Activated CD4-positive, alpha-beta memory T cell treated with anti-CD3 and anti-CD28 coated beads for 36 hours (primary cell): ENCODE results near the gene ADARB1. TPM values are rescaled to one million over a fixed set of nuclear protein-coding genes. Genes with fewer than 3 reads are reported as not detected.
"Not testable (repeated sequence)": the region's sequence is repeated elsewhere in the genome, so short reads cannot be mapped to it uniquely, and the experiment has no call there.

ENCODE experiments used
- CTCF ChIA-PET: fragments of 350-600 bp; sonication (Branson Sonifier 250); formaldehyde crosslinking; loops from one replicate; lab custom pipeline; 2021; ENCODE audit warnings: antibody characterized with exemption, inconsistent platforms; lab: Charles Lee
- POLR2A ChIA-PET: fragments of 350-600 bp; sonication (Branson Sonifier 250); formaldehyde crosslinking; loops from one replicate; lab custom pipeline; 2021; ENCODE audit warnings: antibody characterized with exemption; lab: Charles Lee
- DNase-seq: peaks from one replicate; pipeline ENCODE4 v3.0.0-alpha.2; 2020
- H3K27ac Mint-ChIP-seq: one replicate; pipeline ENCODE4 v1.8.0; 2021; ENCODE audit warnings: mixed read lengths
- H3K27me3 Mint-ChIP-seq: one replicate; pipeline ENCODE4 v1.8.0; 2021; ENCODE audit warnings: mixed read lengths
- H3K36me3 Mint-ChIP-seq: one replicate; pipeline ENCODE4 v1.8.0; 2021; ENCODE audit warnings: mixed read lengths
- H3K4me1 Mint-ChIP-seq: one replicate; pipeline ENCODE4 v1.8.0; 2021; ENCODE audit warnings: low read depth, mixed read lengths
- H3K4me3 Mint-ChIP-seq: one replicate; pipeline ENCODE4 v1.8.0; 2021; ENCODE audit warnings: mild to moderate bottlenecking, mixed read lengths
- H3K9me3 Mint-ChIP-seq: one replicate; pipeline ENCODE4 v1.8.0; 2021; ENCODE audit warnings: mixed read lengths
- intact Hi-C: fragments of 100-400 bp; cut with micrococcal nuclease; formaldehyde crosslinking; loops from one replicate; pipeline ENCODE4 v1.15.1; 2023
- total RNA-seq, 2 experiments: library from RNA; stranded (reverse); gene quantifications; one replicate each; pipeline ENCODE4 v1.2.3, GENCODE V29; 2021

The ADARB1 gene
- total RNA-seq, 2 experiments from 2014 or later = 37.6 to 40.6 TPM

GRCh38 chr21:45126983-45127382, 52.6 kb downstream of the ADARB1 start:
- CTCF ChIA-PET = interaction anchor here (0.7 to 9.5 kb wide), 8 partner anchors 9 to 176 kb away, joined by 3 to 256 read pairs (median 38); no protein-coding TSS in a partner anchor
- Mint-ChIP-seq H3K27ac (no peak overlapping the region), H3K4me3 (no peak overlapping the region), H3K4me1 (peaks cover 25% of the 10 kb centered on the region), H3K27me3 (no peaks in the 10 kb centered on the region), H3K36me3 (no peaks in the 10 kb centered on the region), H3K9me3 (no peaks in the 10 kb centered on the region)
- POLR2A ChIA-PET = no interaction called here
- intact Hi-C loops = loop anchor here (5.0 kb wide), 1 partner anchor 50 kb away; no protein-coding TSS in a partner anchor
- DNase-seq = no peak

GRCh38 chr21:45127937-45128336, 53.6 kb downstream of the ADARB1 start:
- H3K4me1 Mint-ChIP-seq = peaks cover 22% of the 10 kb centered on the region
- H3K36me3 Mint-ChIP-seq = no peaks in the 10 kb centered on the region
- ChIA-PET CTCF (interaction anchor here (0.6 to 9.5 kb wide), 45 partner anchors 8 to 692 kb away, joined by 3 to 256 read pairs (median 5); partner anchors contain the start of genes ADARB1, PTTG1IP, SLX9 and UBE2G2), POLR2A (no interaction called here)
- H3K4me3 Mint-ChIP-seq = no peak overlapping the region
- DNase-seq = no peak
- H3K27ac Mint-ChIP-seq = no peak overlapping the region
- H3K27me3 Mint-ChIP-seq = no peaks in the 10 kb centered on the region
- intact Hi-C loops = loop anchor here (1.0 to 5.0 kb wide), 2 partner anchors 51 to 179 kb away; no protein-coding TSS in a partner anchor
- H3K9me3 Mint-ChIP-seq = no peaks in the 10 kb centered on the region

DNA sequence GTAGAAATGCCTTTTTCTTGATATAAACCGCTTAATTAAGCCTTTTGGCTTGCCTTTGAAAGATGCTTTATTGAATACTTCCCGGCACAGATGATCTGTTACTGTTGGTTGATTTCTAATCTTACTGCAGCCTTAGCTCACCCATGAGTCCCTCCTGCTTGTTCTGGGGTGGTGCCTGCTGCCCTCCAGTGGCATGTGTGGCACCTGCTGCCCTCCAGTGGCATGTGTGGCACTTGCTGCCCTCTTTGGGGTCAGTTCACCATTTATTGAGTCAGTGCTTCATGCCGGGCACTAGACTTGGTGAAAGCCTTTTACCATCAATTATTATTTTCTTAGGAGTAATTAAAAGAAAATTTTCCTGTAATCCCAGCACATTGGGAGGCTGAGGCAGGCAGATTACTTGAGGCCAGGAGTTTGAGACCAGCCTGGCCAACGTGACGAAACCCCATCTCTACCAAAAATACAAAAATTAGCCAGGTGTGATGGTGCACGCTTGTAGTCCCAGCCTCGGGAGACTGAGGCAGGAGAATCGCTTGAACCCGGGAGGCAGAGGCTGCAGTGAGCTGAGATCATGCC, 54.3 kb downstream of the ADARB1 start:
- POLR2A ChIA-PET = no interaction called here
- H3K9me3 Mint-ChIP-seq = no peaks in the 10 kb centered on the region
- H3K36me3 Mint-ChIP-seq = no peaks in the 10 kb centered on the region

GRCh38 chr21:45129189-45129923, 55.0 kb downstream of the ADARB1 start:
- no peak for DNase-seq
- H3K27ac Mint-ChIP-seq = no peak overlapping the region
- ChIA-PET CTCF (interaction anchor here (0.6 to 9.5 kb wide), 23 partner anchors 11 to 690 kb away, joined by 3 to 256 read pairs (median 5); partner anchors contain the start of genes PTTG1IP and SLX9), POLR2A (no interaction called here)
- intact Hi-C loops = loop anchor here (5.0 kb wide), 1 partner anchor 52 kb away; no protein-coding TSS in a partner anchor
- no peak overlapping the region for H3K4me3 Mint-ChIP-seq
- H3K36me3 Mint-ChIP-seq = no peaks in the 10 kb centered on the region
- H3K4me1 Mint-ChIP-seq = peaks cover 23% of the 10 kb centered on the region
- no peaks in the 10 kb centered on the region for H3K27me3 Mint-ChIP-seq
- H3K9me3 Mint-ChIP-seq = no peaks in the 10 kb centered on the region

More for the DNA sequence above, 54.3 kb downstream of the ADARB1 start:
- Mint-ChIP-seq H3K4me1 (peaks cover 23% of the 10 kb centered on the region), H3K27ac (no peak overlapping the region), H3K27me3 (no peaks in the 10 kb centered on the region), H3K4me3 (no peak overlapping the region)
- CTCF ChIA-PET = interaction anchor here (0.6 to 9.5 kb wide), 46 partner anchors 9 to 691 kb away, joined by 3 to 256 read pairs (median 5); partner anchors contain the start of genes ADARB1, PTTG1IP, SLX9 and UBE2G2
- intact Hi-C loops = loop anchor here (1.0 to 5.0 kb wide), 2 partner anchors 51 to 179 kb away; no protein-coding TSS in a partner anchor
- peak; percentile 86 for DNase-seq

- no peak overlapping the region for H3K4me3 Mint-ChIP-seq
- intact Hi-C loops = no loop called here
- DNase-seq = no peak
- H3K36me3 Mint-ChIP-seq = no peaks in the 10 kb centered on the region
- H3K27ac Mint-ChIP-seq = no peak overlapping the region
- POLR2A ChIA-PET = no interaction called here
- H3K4me1 Mint-ChIP-seq = peaks cover 23% of the 10 kb centered on the region
- no peaks in the 10 kb centered on the region for H3K9me3 Mint-ChIP-seq
- no peaks in the 10 kb centered on the region for H3K27me3 Mint-ChIP-seq
- CTCF ChIA-PET = interaction anchor here (0.6 to 9.5 kb wide), 9 partner anchors 10 to 337 kb away, joined by 3 to 256 read pairs (median 3); no protein-coding TSS in a partner anchor
These were observed 56.0 kb downstream of the ADARB1 start for GRCh38 chr21:45130324-45130774.

GRCh38 chr21:45131537-45131999, 57.2 kb downstream of the ADARB1 start:
- H3K4me3 Mint-ChIP-seq = no peak overlapping the region
- peaks cover 23% of the 10 kb centered on the region for H3K4me1 Mint-ChIP-seq
- POLR2A ChIA-PET = no interaction called here
- CTCF ChIA-PET = interaction anchor here (8.0 to 9.5 kb wide), 2 partner anchors 9 to 181 kb away, joined by 166 to 256 read pairs; no protein-coding TSS in a partner anchor
- H3K27ac Mint-ChIP-seq = no peak overlapping the region
- no peaks in the 10 kb centered on the region for H3K36me3 Mint-ChIP-seq
- no peak for DNase-seq
- no peaks in the 10 kb centered on the region for H3K27me3 Mint-ChIP-seq
- H3K9me3 Mint-ChIP-seq = no peaks in the 10 kb centered on the region
- intact Hi-C loops = no loop called here

DNA sequence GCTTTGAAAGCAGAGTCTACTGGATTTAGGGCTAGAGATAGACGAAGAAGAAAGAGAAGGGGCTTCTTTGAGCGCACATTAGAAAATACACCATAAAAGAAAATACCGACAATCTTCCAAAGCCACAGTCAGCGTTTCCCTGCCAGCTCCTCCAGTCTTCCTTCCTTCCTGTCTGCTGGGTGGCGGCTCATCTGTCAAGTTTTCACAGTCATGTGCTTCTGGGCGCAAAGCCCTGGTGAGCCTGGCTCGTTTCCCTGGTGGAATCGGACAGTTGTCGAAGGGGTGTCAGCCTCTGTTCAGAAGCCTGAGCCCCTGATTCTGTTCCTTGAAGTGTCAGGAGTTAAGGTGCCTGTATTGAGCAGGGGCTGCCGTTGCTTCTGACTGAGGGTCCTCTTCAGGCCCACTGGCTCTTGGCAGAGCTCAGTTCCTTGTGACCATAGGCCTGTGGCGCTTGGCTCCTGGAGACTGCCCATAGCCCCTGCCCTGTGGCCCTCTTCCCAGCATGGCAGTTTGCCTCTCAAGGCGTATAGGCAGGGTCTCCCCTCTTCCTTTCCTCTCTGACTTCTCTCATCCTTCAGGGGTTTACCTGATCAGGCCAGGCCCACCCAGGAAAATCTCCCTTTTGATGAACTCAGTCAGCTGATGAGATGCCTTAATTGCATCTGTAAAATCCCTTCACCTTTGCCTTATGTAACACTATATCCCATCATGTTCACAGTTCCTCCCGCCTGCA, 58.6 kb downstream of the ADARB1 start:
- H3K4me1 Mint-ChIP-seq = peaks cover 20% of the 10 kb centered on the region
- no peak for DNase-seq
- H3K4me3 Mint-ChIP-seq = no peak overlapping the region
- intact Hi-C loops = no loop called here
- POLR2A ChIA-PET = no interaction called here
- H3K36me3 Mint-ChIP-seq = no peaks in the 10 kb centered on the region
- H3K27ac Mint-ChIP-seq = peak overlapping the region; percentile 33
- no peaks in the 10 kb centered on the region for H3K9me3 Mint-ChIP-seq
- no peaks in the 10 kb centered on the region for H3K27me3 Mint-ChIP-seq
- CTCF ChIA-PET = interaction anchor here (9.5 kb wide), 1 partner anchor 182 kb away, joined by 256 read pairs; no protein-coding TSS in a partner anchor

- H3K4me3 Mint-ChIP-seq, H3K27ac Mint-ChIP-seq, DNase-seq, H3K9me3 Mint-ChIP-seq, intact Hi-C loops, POLR2A ChIA-PET, H3K36me3 Mint-ChIP-seq, H3K27me3 Mint-ChIP-seq: not testable (repeated sequence)
- CTCF ChIA-PET = interaction anchor here (9.5 kb wide), 1 partner anchor 183 kb away, joined by 256 read pairs; no protein-coding TSS in a partner anchor
- H3K4me1 Mint-ChIP-seq = peaks cover 18% of the 10 kb centered on the region
These were observed 59.3 kb downstream of the ADARB1 start for GRCh38 chr21:45133574-45134278.

- Mint-ChIP-seq H3K36me3 (no peaks in the 10 kb centered on the region), H3K27me3 (no peaks in the 10 kb centered on the region), H3K4me1 (peaks cover 13% of the 10 kb centered on the region), H3K4me3 (no peak overlapping the region), H3K9me3 (no peaks in the 10 kb centered on the region), H3K27ac (no peak overlapping the region)
- no peak for DNase-seq
- CTCF ChIA-PET = interaction anchor here (8.6 kb wide), 1 partner anchor 187 kb away, joined by 214 read pairs; no protein-coding TSS in a partner anchor
- POLR2A ChIA-PET = no interaction called here
- intact Hi-C loops = no loop called here
These were observed 60.1 kb downstream of the ADARB1 start for GRCh38 chr21:45134279-45135076.

DNA sequence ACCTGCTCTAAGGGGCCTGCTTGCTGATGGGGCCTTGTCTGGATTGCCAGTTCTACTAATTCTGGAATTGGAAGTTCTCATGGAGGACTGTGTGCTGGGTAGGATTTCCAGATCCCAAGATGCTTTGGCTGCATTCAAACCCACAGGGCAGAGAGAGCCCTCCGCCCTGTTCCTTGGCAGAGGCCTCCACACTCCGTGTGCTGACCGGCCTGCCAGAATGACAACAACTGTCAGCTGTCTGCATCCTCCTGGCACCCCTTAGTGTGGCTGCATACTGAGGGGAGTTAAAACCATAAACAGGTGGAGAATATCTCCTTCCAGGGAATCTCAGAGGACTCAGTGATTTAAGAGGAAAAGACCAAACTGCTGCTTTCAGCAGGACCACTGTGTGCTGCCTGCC, 60.7 kb downstream of the ADARB1 start:
- no peak overlapping the region for H3K4me3 Mint-ChIP-seq
- H3K27ac Mint-ChIP-seq = no peak overlapping the region
- H3K27me3 Mint-ChIP-seq = no peaks in the 10 kb centered on the region
- H3K36me3 Mint-ChIP-seq = peaks cover under 1% of the 10 kb centered on the region
- peaks cover 8% of the 10 kb centered on the region for H3K4me1 Mint-ChIP-seq
- no peak for DNase-seq
- CTCF ChIA-PET = interaction anchor here (7.4 to 10.6 kb wide), 3 partner anchors 7 to 187 kb away, joined by 65 to 214 read pairs (median 166); no protein-coding TSS in a partner anchor
- POLR2A ChIA-PET = no interaction called here
- intact Hi-C loops = no loop called here
- H3K9me3 Mint-ChIP-seq = no peaks in the 10 kb centered on the region
